ENCODE measurements around the gene TSC22D4.

DNA sequence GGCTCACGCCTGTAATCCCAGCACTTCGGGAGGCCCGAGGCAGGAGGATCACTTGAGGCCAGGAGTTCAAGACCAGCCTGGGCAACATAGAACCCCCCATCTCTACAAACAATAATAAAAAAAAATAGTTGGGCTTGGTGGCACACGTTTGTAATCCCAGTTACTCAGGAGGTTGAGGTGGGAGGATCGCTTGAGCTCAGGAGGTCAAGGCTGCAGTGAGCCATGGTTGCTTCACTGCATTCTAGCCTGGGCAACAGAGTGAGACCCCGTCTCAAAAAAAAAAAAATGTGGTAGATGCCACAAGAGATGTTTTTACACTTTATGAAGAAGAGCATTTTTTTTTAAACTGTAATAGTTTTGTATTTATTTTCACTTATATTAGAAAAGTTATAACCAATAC, 17.5 kb upstream of the TSC22D4 start:
- TF ChIP-seq, protein P1, sequence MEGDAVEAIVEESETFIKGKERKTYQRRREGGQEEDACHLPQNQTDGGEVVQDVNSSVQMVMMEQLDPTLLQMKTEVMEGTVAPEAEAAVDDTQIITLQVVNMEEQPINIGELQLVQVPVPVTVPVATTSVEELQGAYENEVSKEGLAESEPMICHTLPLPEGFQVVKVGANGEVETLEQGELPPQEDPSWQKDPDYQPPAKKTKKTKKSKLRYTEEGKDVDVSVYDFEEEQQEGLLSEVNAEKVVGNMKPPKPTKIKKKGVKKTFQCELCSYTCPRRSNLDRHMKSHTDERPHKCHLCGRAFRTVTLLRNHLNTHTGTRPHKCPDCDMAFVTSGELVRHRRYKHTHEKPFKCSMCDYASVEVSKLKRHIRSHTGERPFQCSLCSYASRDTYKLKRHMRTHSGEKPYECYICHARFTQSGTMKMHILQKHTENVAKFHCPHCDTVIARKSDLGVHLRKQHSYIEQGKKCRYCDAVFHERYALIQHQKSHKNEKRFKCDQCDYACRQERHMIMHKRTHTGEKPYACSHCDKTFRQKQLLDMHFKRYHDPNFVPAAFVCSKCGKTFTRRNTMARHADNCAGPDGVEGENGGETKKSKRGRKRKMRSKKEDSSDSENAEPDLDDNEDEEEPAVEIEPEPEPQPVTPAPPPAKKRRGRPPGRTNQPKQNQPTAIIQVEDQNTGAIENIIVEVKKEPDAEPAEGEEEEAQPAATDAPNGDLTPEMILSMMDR (conservative IDR thresholded peaks at IDR 0.05) = no peak
- TF ChIP-seq EZH2 (IDR thresholded peaks at IDR 0.05; ENCODE audit: low read depth) = no peak
